Right cardiac atrium (tissue), 5 donors: ENCODE data around the gene ZNF529. TPM values are rescaled to one million over a fixed set of nuclear protein-coding genes. Genes with fewer than 3 reads are reported as not detected.
"Not testable (repeated sequence)": the region's sequence is repeated elsewhere in the genome, so short reads cannot be mapped to it uniquely, and the experiment has no call there.

ENCODE experiments used
- ATAC-seq, 2 donors: fragments of 200-7000 bp; cut with Tn5 transposase; one replicate each; pipeline versions ENCODE4 v1.8.0 to v1.9.1; 2020; ENCODE audit warnings: moderate library complexity in 2 of 2, mild to moderate bottlenecking in 1 of 2
- DNase-seq, 3 donors: peaks; one replicate each; pipeline ENCODE4 v3.0.0-alpha.2; 2020
- H3K27ac ChIP-seq: one replicate; pipeline ENCODE4 v1.5.1; 2013; ENCODE audit warnings: mild to moderate bottlenecking, low read length, control low read depth, moderate library complexity
- H3K27me3 ChIP-seq: one replicate; pipeline ENCODE4 v1.6.1; 2013; ENCODE audit not compliant: control insufficient read depth, insufficient read depth
- H3K4me1 ChIP-seq: one replicate; pipeline ENCODE4 v1.6.1; 2013; ENCODE audit warnings: low read length; ENCODE audit not compliant: control insufficient read depth, insufficient read depth
- H3K4me3 ChIP-seq: one replicate; pipeline ENCODE4 v1.5.1; 2013; ENCODE audit warnings: low read length, control low read depth
- H3K9me3 ChIP-seq: one replicate; pipeline ENCODE4 v1.6.1; 2013; ENCODE audit warnings: low read length; ENCODE audit not compliant: control insufficient read depth
- WGBS: extraction: QIAGEN DNeasy Blood & Tissue Kit; methylation state at CpG from one replicate; pipeline ENCODE4 v1.1.7; 2013; 5-methylcytosine and 5-hydroxymethylcytosine counted together
- intact Hi-C, 4 donors: fragments of 100-400 bp; cut with DNase I; formaldehyde crosslinking; loops; one replicate each; pipeline versions ENCODE4 v1.11.0 to v1.14.0; 2022 to 2023
- long read RNA-seq, 4 donors: library from polyadenylated mRNA; unstranded; transcript quantifications; one replicate each; pipeline ENCODE4 v2.0.0, GENCODE V29; 2020 to 2021
- polyA plus RNA-seq: library from polyadenylated mRNA; stranded (reverse); fragments of 200-250 nt; gene quantifications from one replicate; pipeline ENCODE4 v1.2.3, GENCODE V29; 2013
- total RNA-seq, 4 donors: library from RNA; stranded (reverse); fragmentation: NEBNext Ultra II Directional; extraction: Animal tissue kit (Norgen Biotek cat#: 25700); gene quantifications; one replicate each; pipeline ENCODE4 v1.2.1, GENCODE V29; 2021
- donor health status: healthy with polysubstance abuse.
- donor health status: DM: no; HTN: yes; CAD: no.
- donor health status: DM: no; HTN: no; CAD: no.
- donor health status: DM: no; HTN: yes; CAD: no; lungs with severe emphysema.
- donor health status: DM: yes; HTN: yes; CAD: no.

ZNF529 gene
- total RNA-seq (10 to 100 TPM; 13.9 to 15.8 (median 14.3) TPM), polyA plus RNA-seq (7.4 TPM)
- long read RNA-seq, donor 1, full-length matches to known transcripts, result 5 of 12 reads
- long read RNA-seq, donor 1, partial matches to known transcripts, result 1 of 12 reads
- long read RNA-seq, donor 1, other reads (novel, unspliced or antisense), result 6 of 12 reads
- long read RNA-seq, donor 2, full-length matches to known transcripts, result 1 of 5 reads
- long read RNA-seq, donor 2, partial matches to known transcripts, result 0 of 5 reads
- long read RNA-seq, donor 2, other reads (novel, unspliced or antisense), result 4 of 5 reads
- long read RNA-seq, donor 3, full-length matches to known transcripts, result 5 of 14 reads
- long read RNA-seq, donor 3, partial matches to known transcripts, result 3 of 14 reads
- long read RNA-seq, donor 3, other reads (novel, unspliced or antisense), result 6 of 14 reads
- long read RNA-seq, donor 4, full-length matches to known transcripts, result 2 of 4 reads
- long read RNA-seq, donor 4, partial matches to known transcripts, result 0 of 4 reads
- long read RNA-seq, donor 4, other reads (novel, unspliced or antisense), result 2 of 4 reads

- H3K9me3 ChIP-seq, result no peaks in the 10 kb centered on the region
- intact Hi-C loops, result no loop called here
- peak; percentile 99 for ATAC-seq
Observed at GRCh38 chr19:36573020-36573894, at the start of gene ZNF529. TSS of gene ZNF529 (minus strand) at chr19:36573292. CDS start at chr19:36572346, 946 bp downstream.

DNA sequence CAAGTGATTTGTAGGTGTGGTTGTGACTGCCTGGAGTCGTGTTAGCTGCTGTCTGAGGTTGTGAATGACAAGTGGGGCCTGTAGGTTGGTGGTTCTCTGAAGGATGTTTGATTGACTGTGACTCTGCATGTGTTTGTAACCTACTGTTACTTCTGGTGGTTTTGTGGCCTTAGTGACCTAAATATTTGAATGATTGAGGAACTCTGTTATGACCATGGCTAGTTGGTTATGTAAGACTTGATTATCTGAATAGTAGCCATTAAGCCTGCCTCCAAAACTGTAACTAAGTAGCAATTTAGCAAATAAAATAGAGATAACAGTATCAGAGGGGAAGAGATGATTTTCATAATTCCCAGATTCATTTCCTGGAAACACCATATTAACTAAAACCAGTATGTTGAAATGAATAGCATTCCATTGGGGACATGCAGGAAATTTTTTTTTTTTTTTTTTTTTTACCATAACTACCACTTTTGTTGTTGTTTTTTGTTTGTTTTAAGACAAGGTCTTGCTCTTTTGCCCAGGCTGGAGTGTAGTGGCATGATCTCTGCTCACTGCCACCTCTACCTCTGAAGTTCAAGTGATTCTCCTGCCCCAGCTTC is 32.9 kb upstream of the ZNF529 start:
- no peak for ATAC-seq
- H3K27ac ChIP-seq, result peak overlapping the region; percentile 92
- peaks cover 1% of the 10 kb centered on the region for H3K4me1 ChIP-seq
- H3K27me3 ChIP-seq, result no peaks in the 10 kb centered on the region
- intact Hi-C loops, result no loop called here
- WGBS, result 4% methylated on average over 1 of the region's 1 CpG
- no peaks in the 10 kb centered on the region for H3K9me3 ChIP-seq
- H3K4me3 ChIP-seq, result peak overlapping the region; percentile 91
- DNase-seq, result no peak

More at GRCh38 chr19:36573020-36573894, at the start of gene ZNF529:
- H3K4me3 ChIP-seq, result peak within 1 kb of the TSS; percentile 79
- no peaks in the 10 kb centered on the region for H3K27me3 ChIP-seq
- peak; percentile 89 to 94 (median 93) for DNase-seq
- H3K4me1 ChIP-seq, result peaks cover 5% of the 10 kb centered on the region
- under 1% methylated on average over 66 of the region's 66 CpGs for WGBS
- H3K27ac ChIP-seq, result peak within 1 kb of the TSS; percentile 48

DNA sequence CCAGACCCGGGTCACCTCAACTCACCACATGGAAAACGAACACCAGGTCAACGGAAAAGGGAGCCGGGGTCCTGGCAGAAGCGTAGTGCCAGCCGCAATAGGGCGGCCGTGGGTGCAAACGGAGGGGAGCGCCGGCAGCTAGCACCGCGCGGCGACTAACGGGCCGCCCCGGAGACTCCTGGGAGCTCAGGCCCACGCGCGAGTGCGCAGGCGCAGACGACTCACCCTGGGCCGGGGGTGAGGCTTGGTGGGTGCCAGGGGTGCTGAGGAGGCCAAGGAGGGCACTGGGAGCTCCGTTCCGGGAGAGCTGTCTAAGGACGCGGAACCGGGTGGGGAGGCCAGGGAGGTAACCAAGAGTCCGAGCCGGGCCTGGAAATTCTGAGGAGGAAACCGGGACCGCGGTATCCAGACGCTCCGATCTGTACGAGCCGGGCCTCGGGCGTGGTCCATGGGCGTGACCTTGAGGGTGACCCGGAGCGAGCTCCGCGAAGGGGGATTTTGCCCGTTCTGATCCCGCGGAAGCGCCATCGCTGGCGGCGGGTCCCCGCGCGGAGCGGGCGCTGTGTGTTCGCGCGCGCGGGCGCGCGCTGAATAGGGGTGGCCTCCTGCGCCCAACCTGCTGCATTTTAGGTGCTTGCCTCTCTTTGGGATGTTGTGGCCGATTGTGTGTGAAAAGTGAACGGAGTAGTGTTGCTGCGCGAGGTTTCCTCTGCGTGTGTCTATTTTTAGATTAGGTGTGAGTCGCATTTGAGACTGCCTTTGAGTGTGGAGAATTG is 32.2 kb upstream of the ZNF529 start, which contains the start of gene ZNF382:
Gene ZNF382 (plus strand): TSS at position 213 of the 776 bp plus-strand sequence. CDS start 4,602 bp downstream, outside the sequence.
- intact Hi-C loops, result no loop called here
- DNase-seq (peak; percentile 86 to 94 (median 93)), ATAC-seq (peak; percentile 97 to 98)
- Histone ChIP-seq H3K4me3 (peak within 1 kb of the TSS; percentile 91), H3K27ac (peak within 1 kb of the TSS; percentile 92), H3K9me3 (no peaks in the 10 kb centered on the region), H3K4me1 (peaks cover 1% of the 10 kb centered on the region), H3K27me3 (no peaks in the 10 kb centered on the region)
- under 1% methylated on average over 73 of the region's 73 CpGs for WGBS

GRCh38 chr19:36604656-36605100 is 31.6 kb upstream of the ZNF529 start:
- Histone ChIP-seq H3K27ac (peak overlapping the region; percentile 92), H3K4me1 (peaks cover 1% of the 10 kb centered on the region), H3K27me3 (no peaks in the 10 kb centered on the region), H3K4me3 (peak overlapping the region; percentile 91), H3K9me3 (no peaks in the 10 kb centered on the region)
- WGBS, result under 1% methylated on average over 21 of the region's 21 CpGs
- intact Hi-C loops, result no loop called here
- peak; percentile 70 to 86 (median 83) for DNase-seq
- ATAC-seq, result peak; percentile 92 to 96

DNA sequence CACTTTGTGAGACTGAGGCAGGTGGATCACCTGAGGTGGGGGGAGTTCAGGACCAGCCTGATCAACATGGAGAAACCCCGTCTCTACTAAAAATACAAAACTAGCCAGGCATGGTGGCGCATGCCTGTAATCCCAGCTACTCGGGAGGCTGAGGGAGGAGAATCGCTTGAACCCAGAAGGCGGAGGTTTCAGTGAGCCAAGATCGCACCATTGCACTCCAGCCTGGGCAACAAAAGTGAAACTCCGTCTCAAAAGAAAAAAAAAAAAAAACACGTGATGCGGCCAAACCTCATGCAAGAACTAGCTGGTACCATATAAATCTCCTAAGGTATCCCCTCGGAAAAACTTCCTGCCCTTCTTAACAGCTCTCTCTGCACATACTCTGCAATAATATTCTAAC is 29.6 kb upstream of the ZNF529 start:
- not testable (repeated sequence) for H3K4me3 ChIP-seq, H3K27ac ChIP-seq
- 89% methylated on average over 10 of the region's 10 CpGs for WGBS

GRCh38 chr19:36579255-36579654 is 6.2 kb upstream of the ZNF529 start:
- H3K4me3 ChIP-seq, result no peak overlapping the region
- DNase-seq (no peak), ATAC-seq (no peak)
- no peak overlapping the region for H3K27ac ChIP-seq
- intact Hi-C loops, result no loop called here
- H3K27me3 ChIP-seq, result no peaks in the 10 kb centered on the region
- no peaks in the 10 kb centered on the region for H3K9me3 ChIP-seq
- peaks cover 2% of the 10 kb centered on the region for H3K4me1 ChIP-seq

More for the DNA sequence above, 29.6 kb upstream of the ZNF529 start:
- H3K27me3 ChIP-seq, H3K4me1 ChIP-seq, ATAC-seq, intact Hi-C loops, DNase-seq, H3K9me3 ChIP-seq: not testable (repeated sequence)

DNA sequence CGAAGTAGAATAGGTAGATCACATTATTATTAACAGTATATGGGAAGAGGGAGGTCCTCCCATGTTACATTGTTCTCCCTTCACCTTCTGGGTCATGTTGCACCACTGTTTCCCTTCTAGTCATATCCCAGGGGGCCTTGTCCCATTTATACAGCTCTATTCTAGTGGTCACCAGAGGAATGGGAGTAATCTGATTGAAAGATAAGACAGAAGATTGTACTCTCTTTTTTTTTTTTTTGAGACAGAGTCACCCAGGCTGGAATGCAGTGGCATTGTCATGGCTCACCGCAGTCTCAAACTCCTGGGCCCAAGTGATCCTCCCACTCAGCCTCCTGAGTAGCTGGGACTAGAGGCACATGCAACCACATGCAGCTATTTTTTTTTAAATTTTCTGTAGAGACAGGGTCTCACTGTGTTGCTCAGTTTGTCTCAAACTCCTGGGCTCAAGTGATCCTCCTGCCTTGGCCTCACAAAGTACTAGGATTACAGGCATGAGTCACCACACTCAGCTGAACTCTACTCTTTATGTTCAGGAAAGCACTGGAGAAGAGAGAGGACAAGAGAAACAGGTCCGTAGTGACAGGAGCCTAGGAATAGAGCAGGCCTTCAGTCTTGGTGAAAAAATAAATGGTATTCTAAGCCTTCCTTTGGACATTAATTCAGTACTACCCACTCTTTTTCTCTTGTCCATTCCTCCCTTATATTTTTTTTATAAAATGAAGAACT is 4.3 kb upstream of the ZNF529 start:
- WGBS, result 93% methylated on average over 3 of the region's 3 CpGs
- Histone ChIP-seq H3K27ac (no peak overlapping the region), H3K27me3 (no peaks in the 10 kb centered on the region), H3K9me3 (no peaks in the 10 kb centered on the region), H3K4me3 (no peak overlapping the region), H3K4me1 (peaks cover 3% of the 10 kb centered on the region)
- intact Hi-C loops, result no loop called here
- ATAC-seq (no peak), DNase-seq (no peak)

- no peak overlapping the region for H3K4me3 ChIP-seq
- intact Hi-C loops, result no loop called here
- WGBS, result 81% methylated on average over 2 of the region's 2 CpGs
- no peak for ATAC-seq
- no peaks in the 10 kb centered on the region for H3K27me3 ChIP-seq
- H3K4me1 ChIP-seq, result peaks cover 5% of the 10 kb centered on the region
- H3K9me3 ChIP-seq, result no peaks in the 10 kb centered on the region
- no peak for DNase-seq
- H3K27ac ChIP-seq, result no peak overlapping the region
Observed at GRCh38 chr19:36574741-36575140, 1.6 kb upstream of the ZNF529 start.

DNA sequence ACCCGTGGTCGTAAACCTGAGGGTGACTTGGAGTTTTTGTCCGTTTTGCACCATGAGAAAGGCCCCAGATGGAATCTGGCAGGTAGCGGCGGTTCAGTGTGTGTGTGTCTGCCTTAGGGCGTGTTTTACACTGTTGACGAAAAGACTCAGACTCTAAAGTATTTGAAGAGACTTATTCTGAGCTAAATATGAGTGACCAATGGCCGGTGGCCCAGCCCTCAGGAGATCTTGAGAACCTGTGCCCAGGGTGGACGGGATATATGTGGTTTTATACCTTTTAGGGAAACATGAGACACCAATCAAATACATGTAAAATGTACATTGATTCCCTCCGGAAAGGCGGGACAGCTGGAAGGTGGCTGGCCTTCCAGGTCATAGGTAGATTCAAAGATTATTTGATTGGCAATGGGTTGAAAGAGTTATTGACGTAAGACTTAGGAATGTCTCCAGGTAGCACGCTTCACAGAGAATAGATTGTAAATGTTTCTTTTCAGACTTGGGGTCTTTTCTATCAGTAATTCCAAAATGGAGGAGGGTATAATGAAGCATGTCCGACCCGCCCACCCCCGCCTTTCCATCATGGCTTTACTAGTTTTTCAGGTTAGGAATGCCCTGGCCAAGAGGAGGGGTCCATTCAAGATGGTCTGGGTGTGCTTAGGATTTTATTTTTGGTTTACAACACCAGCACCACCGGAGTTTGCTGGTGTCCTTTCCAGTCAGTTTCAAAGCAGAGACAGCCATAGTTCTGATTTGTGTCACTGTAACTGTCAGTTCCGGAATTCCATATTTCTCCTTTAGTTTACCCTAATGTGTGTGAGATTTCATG is 1.0 kb upstream of the ZNF529 start:
- WGBS, result 28% methylated on average over 18 of the region's 18 CpGs
- Histone ChIP-seq H3K27me3 (no peaks in the 10 kb centered on the region), H3K9me3 (no peaks in the 10 kb centered on the region), H3K4me3 (peak overlapping the region; percentile 79), H3K4me1 (peaks cover 5% of the 10 kb centered on the region), H3K27ac (peak overlapping the region; percentile 48)
- peak in 1 of 3 donors; percentile 23 for DNase-seq
- ATAC-seq, result peak in 1 of 2 donors; percentile 6
- intact Hi-C loops, result no loop called here
